IMR-90 (cell line): ENCODE data around the gene ROPN1B. TPM values are rescaled to one million over a fixed set of nuclear protein-coding genes. Genes with fewer than 3 reads are reported as not detected.

Experiments used
- ATAC-seq: fragments of 200-7000 bp; cut with Tn5 transposase; 2 replicates; pipeline ENCODE4 v1.9.1; 2020; ENCODE audit warnings: low read depth, mild to moderate bottlenecking, moderate library complexity
- BruUV-seq: library from RNA; stranded (reverse); fragments of 400-500 nt; replicated peaks from 2 replicates; lab custom pipeline; 2021; lab: Mats Ljungman, UMichigan
- CTCF ChIA-PET: fragments of 300-600 bp; formaldehyde crosslinking; extraction: SDS; loops from one replicate; lab custom pipeline; 2021; ENCODE audit warnings: antibody characterized with exemption; lab: Yijun Ruan, JAX
- POLR2A ChIA-PET: fragments of 300-600 bp; sonication (Branson Sonifier 250); formaldehyde crosslinking; loops from one replicate; lab custom pipeline; 2022; ENCODE audit warnings: antibody characterized with exemption; ENCODE audit not compliant: unreplicated experiment; lab: Charles Lee
- DNase-seq: peaks from one replicate; pipeline ENCODE4 v3.0.0; 2013
- H2AFZ ChIP-seq: replicated peaks from 2 replicates; pipeline ENCODE3; 2013; ENCODE audit warnings: low read length, mild to moderate bottlenecking; ENCODE audit not compliant: poor library complexity
- H2AK5ac ChIP-seq: 2 replicates; pipeline ENCODE4 v1.6.1; 2013; ENCODE audit warnings: low read depth, low read length, inconsistent platforms
- H2AK9ac ChIP-seq: replicated peaks from 2 replicates; pipeline ENCODE3; 2013; ENCODE audit warnings: mild to moderate bottlenecking, low read depth, low read length, moderate library complexity; ENCODE audit not compliant: poor library complexity
- H2BK120ac ChIP-seq: 2 replicates; pipeline ENCODE4 v1.6.1; 2013; ENCODE audit warnings: low read depth, low read length, inconsistent platforms
- H2BK15ac ChIP-seq: 3 replicates; pipeline ENCODE4 v1.6.1; 2013; ENCODE audit warnings: low read depth, low read length, inconsistent platforms
- H2BK20ac ChIP-seq: 2 replicates; pipeline ENCODE4 v1.6.1; 2013; ENCODE audit warnings: low read depth, mild to moderate bottlenecking, inconsistent platforms, low read length, moderate library complexity
- H2BK5ac ChIP-seq: 2 replicates; pipeline ENCODE4 v1.6.1; 2013; ENCODE audit warnings: mild to moderate bottlenecking, low read depth, low read length, inconsistent platforms; ENCODE audit not compliant: poor library complexity, severe bottlenecking
- H3K14ac ChIP-seq: replicated peaks from 2 replicates; pipeline ENCODE4 v1.6.1; 2013; ENCODE audit warnings: low read depth, low read length, inconsistent platforms
- H3K18ac ChIP-seq: 2 replicates; pipeline ENCODE4 v1.6.1; 2013; ENCODE audit warnings: low read depth, low read length, control low read depth
- H3K23ac ChIP-seq: 2 replicates; pipeline ENCODE4 v1.6.1; 2013; ENCODE audit warnings: low read depth, low read length, inconsistent platforms
- H3K27ac ChIP-seq: 2 replicates; pipeline ENCODE4 v1.5.1; 2013; ENCODE audit warnings: mild to moderate bottlenecking, control low read depth, low read length; ENCODE audit not compliant: insufficient read depth
- H3K27me3 ChIP-seq: 2 replicates; pipeline ENCODE4 v1.6.1; 2013; ENCODE audit warnings: low read length; ENCODE audit not compliant: control insufficient read depth, insufficient read depth
- H3K36me3 ChIP-seq: 2 replicates; pipeline ENCODE4 v1.6.1; 2013; ENCODE audit warnings: low read length, mixed read lengths; ENCODE audit not compliant: control insufficient read depth, insufficient read depth
- H3K4ac ChIP-seq: 2 replicates; pipeline ENCODE4 v1.6.1; 2013; ENCODE audit warnings: low read depth, low read length, inconsistent platforms
- H3K4me1 ChIP-seq: 2 replicates; pipeline ENCODE4 v1.6.1; 2013; ENCODE audit warnings: low read length, mixed read lengths; ENCODE audit not compliant: control insufficient read depth, insufficient read depth
- H3K4me2 ChIP-seq: 2 replicates; pipeline ENCODE4 v1.6.1; 2013; ENCODE audit warnings: low read depth, mild to moderate bottlenecking, control low read depth, low read length, moderate library complexity
- H3K4me3 ChIP-seq: 2 replicates; pipeline ENCODE4 v1.5.1; 2013; ENCODE audit warnings: low read depth, mild to moderate bottlenecking, control low read depth, low read length, moderate library complexity; ENCODE audit not compliant: insufficient read depth
- H3K56ac ChIP-seq: 2 replicates; pipeline ENCODE4 v1.6.1; 2013; ENCODE audit warnings: low read length, inconsistent platforms; ENCODE audit not compliant: insufficient read depth; ENCODE audit errors: extremely low read depth
- H3K79me1 ChIP-seq, 2 experiments: 2 replicates each; pipeline ENCODE4 v1.6.1; 2013; ENCODE audit warnings: low read length in 2 of 2, inconsistent platforms in 1 of 2, low read depth in 1 of 2
- H3K9ac ChIP-seq: 2 replicates; pipeline ENCODE4 v1.6.1; 2013; ENCODE audit warnings: low read depth, low read length, control low read depth
- H3K9me1 ChIP-seq: 2 replicates; pipeline ENCODE4 v1.6.1; 2013; ENCODE audit warnings: low read length, inconsistent platforms; ENCODE audit not compliant: insufficient read depth
- H3K9me3 ChIP-seq: 2 replicates; pipeline ENCODE4 v1.6.1; 2013; ENCODE audit warnings: low read length; ENCODE audit not compliant: control insufficient read depth, insufficient read depth
- H4K20me1 ChIP-seq: 2 replicates; pipeline ENCODE4 v1.6.1; 2013; ENCODE audit warnings: low read length, inconsistent platforms; ENCODE audit not compliant: insufficient read depth
- H4K5ac ChIP-seq: 2 replicates; pipeline ENCODE4 v1.6.1; 2013; ENCODE audit warnings: mild to moderate bottlenecking, low read depth, low read length, control low read depth
- H4K8ac ChIP-seq, 2 experiments: 2 replicates each; pipeline ENCODE4 v1.6.1; 2013; ENCODE audit warnings: low read depth in 2 of 2, low read length in 2 of 2, control low read depth in 1 of 2, inconsistent platforms in 1 of 2
- H4K91ac ChIP-seq: 2 replicates; pipeline ENCODE4 v1.6.1; 2013; ENCODE audit warnings: low read depth, low read length, inconsistent platforms; ENCODE audit not compliant: insufficient read depth
- MXI1 ChIP-seq: IDR thresholded peaks from 2 replicates; pipeline ENCODE4 v1.6.1; 2012; ENCODE audit warnings: low read depth, mild to moderate bottlenecking, low read length, moderate library complexity, borderline replicate concordance
- NFE2L2 ChIP-seq: fragments of 150-350 bp; IDR thresholded peaks from 2 replicates; pipeline ENCODE4 v1.6.1; 2016; ENCODE audit warnings: low read depth, mild to moderate bottlenecking, low read length
- RCOR1 ChIP-seq: IDR thresholded peaks from 2 replicates; pipeline ENCODE4 v1.6.1; 2012; ENCODE audit warnings: mild to moderate bottlenecking, low read length, improper control_type of control experiment; ENCODE audit not compliant: insufficient replicate concordance
- SMC3 ChIP-seq: fragments of 150-350 bp; IDR thresholded peaks from 2 replicates; pipeline ENCODE4 v1.6.1; 2016; ENCODE audit warnings: low read depth, mild to moderate bottlenecking, antibody characterized with exemption, low read length, moderate library complexity
- whole genome bisulfite sequencing, 2 experiments: methylation state at CpG; one replicate each; pipeline versions ENCODE4 v1.1.5 to v1.1.7; 2013; ENCODE audit warnings: missing lambda C conversion rate in 2 of 2; ENCODE audit not compliant: insufficient read length in 1 of 2; ENCODE audit errors: extremely low coverage in 2 of 2; 5-methylcytosine and 5-hydroxymethylcytosine counted together
- dilution Hi-C: fragments of 300-500 bp; cut with HindIII; formaldehyde crosslinking; loops from one replicate; pipeline ENCODE4 v1.14.3; 2018; ENCODE audit warnings: low sequenced_read_pairs; ENCODE audit not compliant: unreplicated experiment
- in situ Hi-C: fragments of 300-500 bp; cut with MboI; formaldehyde crosslinking; loops from 3 replicates; pipeline ENCODE4 v1.14.3; 2019; ENCODE audit warnings: low sequenced_read_pairs, inconsistent platforms, mixed read lengths
- intact Hi-C: fragments of 100-400 bp; cut with micrococcal nuclease; formaldehyde crosslinking; loops from 2 replicates; pipeline ENCODE4 v1.10.0; 2022
- polyA plus RNA-seq, 3 experiments: library from polyadenylated mRNA; depleted of rRNA; stranded (reverse); fragments of >200 nt; gene quantifications; 2 replicates each; pipeline ENCODE4 v1.2.3, GENCODE V29; 2012; ENCODE audit warnings: low replicate concordance in 1 of 3
- total RNA-seq: library from RNA; depleted of rRNA; stranded (reverse); fragments of >200 nt; gene quantifications from 2 replicates; pipeline ENCODE4 v1.2.3, GENCODE V29; 2012

Gene ROPN1B
- total and polyA plus RNA-seq, 2 of the 4 experiments (the other 2 are of a cell fraction), result not detected

DNA sequence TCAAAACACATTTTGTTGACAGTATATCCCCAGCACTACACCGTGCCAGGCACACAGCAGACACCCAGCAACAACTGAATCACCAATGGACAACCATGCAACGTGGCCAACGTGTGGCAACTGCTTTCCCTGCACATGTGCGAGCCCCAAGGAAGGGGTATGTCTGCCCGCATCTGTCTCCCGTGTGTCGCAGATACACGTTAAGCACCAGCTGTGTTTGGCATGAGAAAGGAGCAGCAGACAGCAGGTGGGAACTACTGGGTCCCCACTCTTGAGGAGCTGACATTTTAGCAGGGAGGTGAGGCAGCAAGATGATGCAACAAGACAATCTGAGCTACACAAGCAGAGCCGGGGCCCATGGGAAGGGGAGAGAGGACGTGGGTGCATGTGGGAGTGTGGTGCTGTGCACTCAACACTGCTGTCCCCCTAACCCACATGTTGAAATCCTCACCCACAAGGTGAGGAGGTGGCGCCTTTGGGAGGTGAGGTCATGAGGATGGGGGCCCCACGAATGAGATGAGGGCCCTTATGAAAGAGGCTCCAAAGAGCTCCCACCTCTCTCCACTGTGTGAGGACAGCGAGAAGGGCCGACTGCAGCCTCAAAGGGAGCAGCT, 56.2 kb downstream of the ROPN1B start:
- Histone ChIP-seq H2BK15ac (no peak overlapping the region), H3K36me3 (no peaks in the 10 kb centered on the region; the same call in 1 of the 2 replicates), H3K9me3 (peaks cover 7% of the 10 kb centered on the region), H3K4me2 (no peak overlapping the region), H3K56ac (no peak overlapping the region), H3K4me3 (no peak overlapping the region), H4K20me1 (no peaks in the 10 kb centered on the region), H3K14ac (no peak overlapping the region), H3K18ac (no peak overlapping the region), H2BK120ac (no peak overlapping the region), H3K27me3 (no peaks in the 10 kb centered on the region), H2BK20ac (no peak overlapping the region), H3K9ac (no peak overlapping the region), H4K91ac (no peak overlapping the region), H3K4me1 (no peaks in the 10 kb centered on the region), H3K9me1 (no peaks in the 10 kb centered on the region), H2BK5ac (no peak overlapping the region), H2AK5ac (no peak overlapping the region), H3K23ac (no peak overlapping the region), H4K5ac (no peak overlapping the region), H2AFZ (peak overlapping the region; percentile 26), H4K8ac (no peak overlapping the region), H3K27ac (no peak overlapping the region), H3K79me1 (no peaks in the 10 kb centered on the region), H2AK9ac (no peak overlapping the region), H3K4ac (no peak overlapping the region)
- dilution Hi-C loops (no loop called here), in situ Hi-C loops (no loop called here), intact Hi-C loops (no loop called here)
- no peak for ATAC-seq
- TF ChIP-seq NFE2L2 (no peak), MXI1 (no peak), RCOR1 (no peak), SMC3 (no peak)
- WGBS, 2 experiments, result 80% methylated on average over 7 of the region's 14 CpGs; no CpG with 5 or more reads in 1 of the 2 experiments
- no peak for DNase-seq
- POLR2A ChIA-PET, result no interaction called here
- CTCF ChIA-PET, result no interaction called here
- no TSS peak for BruUV-seq
